Psoas muscle (tissue), 8 donors: ENCODE data around the gene NACAD. TPM values are rescaled to one million over a fixed set of nuclear protein-coding genes. Genes with fewer than 3 reads are reported as not detected.

Source experiments
- ATAC-seq, 4 donors: fragments of 200-7000 bp; cut with Tn5 transposase; one replicate each; pipeline ENCODE4 v1.9.1; 2020; ENCODE audit warnings: moderate library complexity in 3 of 4, mild to moderate bottlenecking in 2 of 4
- DNase-seq, 2 donors: peaks; one replicate each; pipeline ENCODE4 v3.0.0-alpha.2; 2020
- H3K27ac ChIP-seq: fragments of 200-600 bp; one replicate; pipeline ENCODE4 v1.8.0; 2022
- H3K27me3 ChIP-seq, 3 donors: fragments of 200-600 bp in 1 of 3; one replicate each; pipeline versions ENCODE4 v1.6.1 to v1.8.0; 2013 to 2022; ENCODE audit warnings: low read length in 2 of 3, mild to moderate bottlenecking in 2 of 3, moderate library complexity in 1 of 3; ENCODE audit not compliant: insufficient read depth in 3 of 3
- H3K36me3 ChIP-seq, 2 donors: fragments of 200-600 bp in 1 of 2; one replicate each; pipeline versions ENCODE4 v1.6.1 to v1.8.0; 2013 to 2022; ENCODE audit warnings: low read depth in 1 of 2, mild to moderate bottlenecking in 1 of 2, moderate library complexity in 1 of 2; ENCODE audit not compliant: insufficient read depth in 1 of 2
- H3K4me1 ChIP-seq: fragments of 200-600 bp; one replicate; pipeline ENCODE4 v1.8.0; 2022
- H3K4me3 ChIP-seq: fragments of 200-600 bp; one replicate; pipeline ENCODE4 v1.8.0; 2022; ENCODE audit warnings: mild to moderate bottlenecking
- H3K9me3 ChIP-seq: fragments of 200-600 bp; one replicate; pipeline ENCODE4 v1.8.0; 2022
- WGBS, 3 donors: extraction: QIAGEN DNeasy Blood & Tissue Kit; methylation state at CpG; one replicate each; pipeline versions ENCODE4 v1.1.6 to v1.1.7; 2013; 5-methylcytosine and 5-hydroxymethylcytosine counted together
- intact Hi-C, 2 donors: fragments of 100-400 bp; cut with DNase I; formaldehyde crosslinking; loops; one replicate each; pipeline versions ENCODE4 v1.11.0 to v1.14.2; 2022
- polyA plus RNA-seq, 3 donors: library from polyadenylated mRNA; stranded (reverse); fragments of 200-250 nt; gene quantifications; one replicate each; pipeline ENCODE4 v1.2.3, GENCODE V29; 2013
- total RNA-seq, 4 donors: library from RNA; stranded (reverse); fragmentation: NEBNext Ultra II Directional in 2 of 4; extraction: Animal tissue kit (Norgen Biotek cat#: 25700) in 2 of 4; gene quantifications; one replicate each; pipeline versions ENCODE4 v1.2.1 to v1.2.4, GENCODE V29; 2021 to 2023
- TF ChIP-seq, protein P1 (sequence below): fragments of 200-600 bp; IDR thresholded peaks from one replicate; pipeline ENCODE4 v1.8.0; 2022; ENCODE audit warnings: antibody characterized with exemption
- donor health status: healthy with polysubstance abuse.
- donor health status: DM: no; HTN: no; CAD: no; lungs with moderate emphysema.
- donor health status: Bipolar disorder and iron deficiency.
- donor health status: healthy.
- donor health status: DM: yes; HTN: yes; CAD: no.
- donor health status: DM: no; HTN: no; CAD: no.
- donor health status: DM: no; HTN: no; CAD: no.
- donor health status: DM: yes; HTN: yes; CAD: no.

NACAD gene
- total and polyA plus RNA-seq, 7 donors: 0.23 to 1.4 (median 1.1) TPM

DNA sequence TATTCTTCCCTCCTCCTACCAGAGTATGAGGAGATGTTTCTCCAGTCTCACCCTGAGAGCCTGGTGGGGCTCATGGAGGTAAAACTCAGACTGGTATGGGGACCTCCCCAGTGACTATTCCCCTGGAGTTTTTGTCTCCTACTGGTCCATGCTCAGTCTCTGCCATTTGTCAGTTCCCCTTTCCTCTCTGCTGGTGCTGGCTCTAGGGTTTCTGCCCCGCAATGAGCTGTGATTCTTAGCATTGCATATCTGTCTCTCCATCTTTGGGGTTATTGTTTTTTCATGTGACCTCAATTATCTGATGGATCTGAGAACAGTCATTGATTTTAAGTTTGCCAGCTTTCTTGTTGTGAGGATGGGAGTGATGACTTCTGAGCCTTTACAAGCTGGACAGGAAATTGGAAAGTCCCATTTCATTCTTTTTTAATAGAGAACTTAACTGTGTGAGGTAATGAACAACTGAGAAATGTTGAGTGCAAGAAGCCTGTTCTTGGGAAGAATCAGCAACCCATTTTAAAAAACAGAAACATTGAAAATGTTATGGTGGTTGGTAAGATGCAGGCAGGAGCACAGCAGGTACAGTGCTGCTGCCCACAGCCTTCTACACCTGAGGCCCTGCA lies 26.9 kb downstream of the NACAD start:
- DNase-seq: no peak
- no peak overlapping the region for H3K4me3 ChIP-seq
- intact Hi-C loops: no loop called here
- TF ChIP-seq, protein P1, sequence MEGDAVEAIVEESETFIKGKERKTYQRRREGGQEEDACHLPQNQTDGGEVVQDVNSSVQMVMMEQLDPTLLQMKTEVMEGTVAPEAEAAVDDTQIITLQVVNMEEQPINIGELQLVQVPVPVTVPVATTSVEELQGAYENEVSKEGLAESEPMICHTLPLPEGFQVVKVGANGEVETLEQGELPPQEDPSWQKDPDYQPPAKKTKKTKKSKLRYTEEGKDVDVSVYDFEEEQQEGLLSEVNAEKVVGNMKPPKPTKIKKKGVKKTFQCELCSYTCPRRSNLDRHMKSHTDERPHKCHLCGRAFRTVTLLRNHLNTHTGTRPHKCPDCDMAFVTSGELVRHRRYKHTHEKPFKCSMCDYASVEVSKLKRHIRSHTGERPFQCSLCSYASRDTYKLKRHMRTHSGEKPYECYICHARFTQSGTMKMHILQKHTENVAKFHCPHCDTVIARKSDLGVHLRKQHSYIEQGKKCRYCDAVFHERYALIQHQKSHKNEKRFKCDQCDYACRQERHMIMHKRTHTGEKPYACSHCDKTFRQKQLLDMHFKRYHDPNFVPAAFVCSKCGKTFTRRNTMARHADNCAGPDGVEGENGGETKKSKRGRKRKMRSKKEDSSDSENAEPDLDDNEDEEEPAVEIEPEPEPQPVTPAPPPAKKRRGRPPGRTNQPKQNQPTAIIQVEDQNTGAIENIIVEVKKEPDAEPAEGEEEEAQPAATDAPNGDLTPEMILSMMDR: no peak
- H3K36me3 ChIP-seq: peaks cover 3 to 27% of the 10 kb centered on the region in 2 donors
- no peaks in the 10 kb centered on the region for H3K9me3 ChIP-seq
- H3K27ac ChIP-seq: no peak overlapping the region
- ATAC-seq: no peak
- no peaks in the 10 kb centered on the region for H3K4me1 ChIP-seq
- no peaks in the 10 kb centered on the region for H3K27me3 ChIP-seq
- 91 to 100% (median 94%) methylated on average over 1 of the region's 1 CpG for WGBS, 3 donors

- no peak overlapping the region for H3K27ac ChIP-seq
- no peaks in the 10 kb centered on the region for H3K4me1 ChIP-seq
- TF ChIP-seq, protein P1: no peak
- no peaks in the 10 kb centered on the region for H3K9me3 ChIP-seq
- no peak for ATAC-seq
- no peaks in the 10 kb centered on the region for H3K27me3 ChIP-seq
- H3K4me3 ChIP-seq: no peak overlapping the region
- DNase-seq: no peak
- intact Hi-C loops: no loop called here
- WGBS, 3 donors: 98 to 100% (median 100%) methylated on average over 2 of the region's 2 CpGs
- peaks cover 3 to 22% of the 10 kb centered on the region in 2 donors for H3K36me3 ChIP-seq
Measured at GRCh38 chr7:45061352-45061751, 27.4 kb downstream of the NACAD start.

DNA sequence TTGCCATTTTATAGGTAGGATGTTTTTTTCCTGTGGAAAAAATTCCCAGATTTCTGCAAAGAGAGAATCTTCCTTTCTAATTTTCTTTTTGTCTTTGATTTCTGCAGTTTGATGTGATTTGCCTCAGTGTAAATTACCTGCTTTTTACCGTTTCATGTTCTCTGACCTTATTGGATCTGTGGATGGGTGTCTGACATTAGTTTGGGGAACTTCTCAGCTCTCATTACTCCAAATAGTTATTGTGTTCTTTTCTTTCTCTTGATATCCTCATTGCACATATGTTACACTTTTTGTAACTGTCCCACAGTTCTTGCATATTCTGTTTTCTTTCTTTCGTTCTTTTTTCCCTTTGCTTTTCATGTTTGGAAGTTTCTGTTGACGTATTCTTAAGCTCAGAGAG lies 28.5 kb downstream of the NACAD start:
- DNase-seq (no peak), ATAC-seq (no peak)
- TF ChIP-seq, protein P1: no peak
- H3K36me3 ChIP-seq: peaks cover 3 to 17% of the 10 kb centered on the region in 2 donors
- H3K27ac ChIP-seq: no peak overlapping the region
- H3K4me3 ChIP-seq: no peak overlapping the region
- intact Hi-C loops: no loop called here
- no peaks in the 10 kb centered on the region for H3K4me1 ChIP-seq
- no peaks in the 10 kb centered on the region for H3K9me3 ChIP-seq
- no peaks in the 10 kb centered on the region for H3K27me3 ChIP-seq
- WGBS, 3 donors: 96 to 97% (median 96%) methylated on average over 3 of the region's 3 CpGs

- no peaks in the 10 kb centered on the region for H3K4me1 ChIP-seq
- no peak for ATAC-seq
Measured at GRCh38 chr7:45057878-45058277, 30.9 kb downstream of the NACAD start.

More at GRCh38 chr7:45057878-45058277, 30.9 kb downstream of the NACAD start:
- H3K9me3 ChIP-seq: no peaks in the 10 kb centered on the region
- TF ChIP-seq, protein P1: no peak
- 92 to 97% (median 97%) methylated on average over 5 of the region's 5 CpGs for WGBS, 3 donors
- H3K27me3 ChIP-seq: no peaks in the 10 kb centered on the region
- intact Hi-C loops: no loop called here
- peaks cover 0 to 4% of the 10 kb centered on the region in 2 donors for H3K36me3 ChIP-seq
- no peak overlapping the region for H3K4me3 ChIP-seq
- DNase-seq: no peak
- H3K27ac ChIP-seq: no peak overlapping the region
